ENCODE data around the gene CES3.

GRCh38 chr16:66958857-66959703 is 2.0 kb upstream of the CES3 start:
- TF ChIP-seq CTCF (IDR thresholded peaks at IDR 0.05) (no peak), POLR2A (IDR thresholded peaks at IDR 0.05) (no peak), POLR2AphosphoS5 (IDR thresholded peaks at IDR 0.05) (no peak)

Measured in breast epithelium (tissue), 3 donors.